ENCODE measurements around the gene IQGAP1.
"Not testable (repeated sequence)": the region's sequence is repeated elsewhere in the genome, so short reads cannot be mapped to it uniquely, and the experiment has no call there.

The IQGAP1 gene

DNA sequence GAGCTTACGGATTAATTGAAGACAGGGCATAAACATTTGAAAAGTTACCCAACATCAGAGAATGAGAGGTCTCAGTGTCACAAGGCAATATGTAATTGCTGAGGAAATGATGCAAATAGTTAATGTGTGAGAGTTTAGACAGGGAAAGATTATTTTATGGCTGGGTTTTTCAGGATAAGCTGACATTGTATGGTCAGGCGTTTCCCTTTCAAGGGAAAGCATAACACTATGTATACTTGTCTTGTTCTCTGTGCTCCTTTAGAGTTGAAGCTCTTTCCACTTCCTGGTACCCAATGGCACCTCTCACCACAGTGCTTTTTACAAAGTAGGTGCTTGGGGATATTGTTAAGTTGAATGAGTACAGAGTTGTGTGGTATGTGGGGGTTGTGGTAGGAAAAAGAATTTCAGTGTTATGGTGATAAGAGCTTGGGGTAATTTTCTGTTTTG is 19.9 kb downstream of the IQGAP1 start:
- TF ChIP-seq, protein P1, sequence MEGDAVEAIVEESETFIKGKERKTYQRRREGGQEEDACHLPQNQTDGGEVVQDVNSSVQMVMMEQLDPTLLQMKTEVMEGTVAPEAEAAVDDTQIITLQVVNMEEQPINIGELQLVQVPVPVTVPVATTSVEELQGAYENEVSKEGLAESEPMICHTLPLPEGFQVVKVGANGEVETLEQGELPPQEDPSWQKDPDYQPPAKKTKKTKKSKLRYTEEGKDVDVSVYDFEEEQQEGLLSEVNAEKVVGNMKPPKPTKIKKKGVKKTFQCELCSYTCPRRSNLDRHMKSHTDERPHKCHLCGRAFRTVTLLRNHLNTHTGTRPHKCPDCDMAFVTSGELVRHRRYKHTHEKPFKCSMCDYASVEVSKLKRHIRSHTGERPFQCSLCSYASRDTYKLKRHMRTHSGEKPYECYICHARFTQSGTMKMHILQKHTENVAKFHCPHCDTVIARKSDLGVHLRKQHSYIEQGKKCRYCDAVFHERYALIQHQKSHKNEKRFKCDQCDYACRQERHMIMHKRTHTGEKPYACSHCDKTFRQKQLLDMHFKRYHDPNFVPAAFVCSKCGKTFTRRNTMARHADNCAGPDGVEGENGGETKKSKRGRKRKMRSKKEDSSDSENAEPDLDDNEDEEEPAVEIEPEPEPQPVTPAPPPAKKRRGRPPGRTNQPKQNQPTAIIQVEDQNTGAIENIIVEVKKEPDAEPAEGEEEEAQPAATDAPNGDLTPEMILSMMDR (IDR thresholded peaks at IDR 0.05; ENCODE audit: poor library complexity, severe bottlenecking): no peak
- Histone ChIP-seq H3K36me3 (ENCODE audit: low read depth) (peaks cover 30% of the 10 kb centered on the region), H3K9me3 (ENCODE audit: severe bottlenecking) (no peaks in the 10 kb centered on the region), H3K4me1 (ENCODE audit: insufficient read depth, poor library complexity, severe bottlenecking) (peaks cover 65% of the 10 kb centered on the region), H3K4me3 (ENCODE audit: severe bottlenecking) (no peak overlapping the region), H3K27ac (ENCODE audit: poor library complexity, severe bottlenecking) (peak overlapping the region; percentile 29), H3K27me3 (ENCODE audit: insufficient read depth, poor library complexity, severe bottlenecking) (no peaks in the 10 kb centered on the region)
- DNase-seq (ENCODE audit: low spot score) (no peak), ATAC-seq (ENCODE audit: low read depth) (no peak)

DNA sequence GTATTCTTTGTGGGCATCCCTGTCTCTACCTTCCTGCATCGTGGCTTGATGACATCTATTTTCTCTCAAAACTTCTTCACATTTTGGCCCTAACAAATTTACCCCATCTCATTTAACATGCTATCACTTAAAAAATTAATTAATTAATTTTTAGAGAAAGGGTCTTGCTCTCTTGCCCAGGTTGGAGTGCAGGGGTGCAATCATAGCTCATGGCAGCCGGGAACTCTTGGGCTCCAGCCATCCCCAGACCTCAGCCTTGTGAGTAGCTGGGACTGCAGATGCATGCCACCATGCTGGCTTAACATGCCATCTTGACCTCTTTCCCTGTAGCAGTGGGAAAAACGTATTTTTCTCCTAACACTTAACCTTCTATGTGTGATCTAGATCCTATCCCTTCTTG is 20.6 kb downstream of the IQGAP1 start:
- Histone ChIP-seq H3K4me1 (ENCODE audit: insufficient read depth, poor library complexity, severe bottlenecking) (peaks cover 65% of the 10 kb centered on the region), H3K4me3 (ENCODE audit: severe bottlenecking) (no peak overlapping the region), H3K27me3 (ENCODE audit: insufficient read depth, poor library complexity, severe bottlenecking) (no peaks in the 10 kb centered on the region), H3K36me3 (ENCODE audit: low read depth) (peaks cover 26% of the 10 kb centered on the region), H3K27ac (ENCODE audit: poor library complexity, severe bottlenecking) (no peak overlapping the region), H3K9me3 (ENCODE audit: severe bottlenecking) (no peaks in the 10 kb centered on the region)
- DNase-seq (ENCODE audit: low spot score) (no peak), ATAC-seq (ENCODE audit: low read depth) (no peak)
- TF ChIP-seq, protein P1 (IDR thresholded peaks at IDR 0.05; ENCODE audit: poor library complexity, severe bottlenecking): no peak

DNA sequence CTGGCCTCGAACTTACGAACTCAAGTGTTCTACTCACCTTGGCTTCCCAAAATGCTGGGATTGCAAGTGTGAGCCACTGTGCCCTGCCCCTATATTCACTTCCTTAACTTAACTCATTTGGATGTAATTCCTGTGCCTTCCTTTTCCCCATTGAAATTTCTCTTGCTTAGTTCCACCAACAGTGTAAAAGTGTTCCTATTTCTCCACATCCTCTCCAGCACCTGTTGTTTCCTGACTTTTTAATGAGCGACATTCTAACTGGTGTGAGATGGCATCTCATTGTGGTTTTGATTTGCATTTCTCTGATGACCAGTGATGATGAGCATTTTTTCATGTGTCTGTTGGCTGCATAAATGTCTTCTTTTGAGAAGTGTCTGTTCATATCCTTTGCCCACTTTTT is 21.5 kb downstream of the IQGAP1 start:
- peaks cover 69% of the 10 kb centered on the region for H3K4me1 ChIP-seq (ENCODE audit: insufficient read depth, poor library complexity, severe bottlenecking)
- DNase-seq (ENCODE audit: low spot score); H3K27ac ChIP-seq (ENCODE audit: poor library complexity, severe bottlenecking); H3K9me3 ChIP-seq (ENCODE audit: severe bottlenecking); H3K27me3 ChIP-seq (ENCODE audit: insufficient read depth, poor library complexity, severe bottlenecking); H3K4me3 ChIP-seq (ENCODE audit: severe bottlenecking); ATAC-seq (ENCODE audit: low read depth): not testable (repeated sequence)
- peaks cover 23% of the 10 kb centered on the region for H3K36me3 ChIP-seq (ENCODE audit: low read depth)

DNA sequence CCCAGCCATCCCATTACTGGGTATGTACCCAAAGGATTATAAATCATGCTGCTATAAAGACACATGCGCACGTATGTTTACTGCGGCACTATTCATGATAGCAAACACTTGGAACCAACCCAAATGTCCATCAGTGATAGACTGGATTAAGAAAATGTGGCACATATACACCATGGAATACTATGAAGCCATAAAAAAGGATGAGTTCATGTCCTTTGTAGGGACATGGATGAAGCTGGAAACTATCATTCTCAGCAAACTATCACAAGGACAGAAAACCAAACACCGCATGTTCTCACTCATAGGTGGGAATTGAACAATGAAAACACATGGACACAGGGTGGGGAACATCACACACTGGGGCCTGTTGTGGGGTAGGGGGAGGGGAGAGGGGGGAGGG is 22.3 kb downstream of the IQGAP1 start:
- Histone ChIP-seq H3K27ac (ENCODE audit: poor library complexity, severe bottlenecking) (peak overlapping the region; percentile 93), H3K4me1 (ENCODE audit: insufficient read depth, poor library complexity, severe bottlenecking) (peaks cover 69% of the 10 kb centered on the region), H3K36me3 (ENCODE audit: low read depth) (peaks cover 23% of the 10 kb centered on the region)
- H3K9me3 ChIP-seq (ENCODE audit: severe bottlenecking); ATAC-seq (ENCODE audit: low read depth); H3K27me3 ChIP-seq (ENCODE audit: insufficient read depth, poor library complexity, severe bottlenecking); DNase-seq (ENCODE audit: low spot score); H3K4me3 ChIP-seq (ENCODE audit: severe bottlenecking): not testable (repeated sequence)

DNA sequence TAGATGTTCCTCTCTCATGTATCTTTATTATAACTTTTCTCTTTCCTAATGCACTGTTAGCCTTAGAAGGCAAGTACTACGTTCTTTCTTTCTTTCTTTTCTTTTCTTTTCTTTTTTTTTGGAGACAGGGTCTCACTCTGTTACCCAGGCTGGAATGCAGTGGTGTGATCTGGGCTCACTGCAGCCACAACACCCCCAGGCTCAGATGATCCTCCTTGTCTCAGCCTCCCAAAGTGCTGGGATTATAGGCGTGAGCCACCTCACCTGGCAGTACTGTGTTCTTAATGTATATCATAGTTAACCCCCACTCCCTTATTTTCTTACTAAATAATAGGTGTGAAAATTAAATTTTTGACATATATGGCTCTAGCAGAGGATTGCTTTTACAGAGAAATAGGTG is 23.1 kb downstream of the IQGAP1 start:
- no peak for ATAC-seq (ENCODE audit: low read depth)
- peak overlapping the region; percentile 93 for H3K27ac ChIP-seq (ENCODE audit: poor library complexity, severe bottlenecking)
- H3K4me3 ChIP-seq (ENCODE audit: severe bottlenecking): no peak overlapping the region
- no peak for DNase-seq (ENCODE audit: low spot score)
- peaks cover 26% of the 10 kb centered on the region for H3K36me3 ChIP-seq (ENCODE audit: low read depth)
- H3K27me3 ChIP-seq (ENCODE audit: insufficient read depth, poor library complexity, severe bottlenecking): no peaks in the 10 kb centered on the region
- H3K4me1 ChIP-seq (ENCODE audit: insufficient read depth, poor library complexity, severe bottlenecking): peaks cover 67% of the 10 kb centered on the region
- no peaks in the 10 kb centered on the region for H3K9me3 ChIP-seq (ENCODE audit: severe bottlenecking)
- TF ChIP-seq, protein P1 (IDR thresholded peaks at IDR 0.05; ENCODE audit: poor library complexity, severe bottlenecking): no peak

DNA sequence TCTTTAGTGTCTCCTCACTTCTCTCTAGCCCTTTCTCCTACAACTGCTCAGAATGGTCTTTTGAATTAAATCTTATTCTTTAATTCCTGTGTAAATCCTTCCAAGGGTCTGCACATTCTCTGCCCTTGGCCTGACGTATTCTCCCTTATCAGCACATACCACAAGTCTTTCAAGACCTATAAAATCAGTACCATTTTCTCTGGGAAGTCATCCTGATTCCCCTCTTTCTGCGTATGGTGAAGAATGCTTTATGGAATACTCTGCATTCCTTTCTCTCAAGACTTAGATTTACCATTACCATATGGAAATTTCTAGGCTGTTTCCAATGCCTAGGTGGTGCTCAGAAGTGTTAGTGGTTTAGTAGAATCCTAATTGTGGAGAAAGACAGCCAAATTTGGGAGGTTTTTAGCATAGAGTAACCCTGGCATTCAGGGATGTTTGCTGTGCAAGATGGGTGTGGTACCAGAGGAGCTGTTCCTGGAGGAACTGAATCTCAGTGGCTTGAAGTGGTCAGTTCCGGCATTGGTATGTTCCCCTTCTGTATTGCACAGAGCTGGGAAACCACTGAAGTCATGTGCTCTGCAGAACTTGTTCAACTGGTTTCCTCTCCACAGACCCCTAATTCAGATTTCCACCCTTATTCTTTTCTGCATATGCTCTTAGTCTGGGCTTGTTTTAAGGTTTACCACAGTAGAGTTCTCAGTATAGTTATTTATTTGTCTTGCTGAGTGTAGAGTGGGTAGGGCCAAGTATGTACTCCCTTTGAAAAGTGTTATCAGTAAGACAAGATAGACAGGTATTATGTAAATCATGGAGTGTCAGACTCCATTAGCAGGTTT is 24.5 kb downstream of the IQGAP1 start:
- H3K4me1 ChIP-seq (ENCODE audit: insufficient read depth, poor library complexity, severe bottlenecking): peaks cover 53% of the 10 kb centered on the region
- H3K4me3 ChIP-seq (ENCODE audit: severe bottlenecking): no peak overlapping the region
- no peaks in the 10 kb centered on the region for H3K27me3 ChIP-seq (ENCODE audit: insufficient read depth, poor library complexity, severe bottlenecking)
- H3K36me3 ChIP-seq (ENCODE audit: low read depth): peaks cover 25% of the 10 kb centered on the region
- ATAC-seq (ENCODE audit: low read depth): peak; percentile 92
- peak; percentile 88 for DNase-seq (ENCODE audit: low spot score)
- peak overlapping the region; percentile 93 for H3K27ac ChIP-seq (ENCODE audit: poor library complexity, severe bottlenecking)
- H3K9me3 ChIP-seq (ENCODE audit: severe bottlenecking): no peaks in the 10 kb centered on the region
- TF ChIP-seq, protein P1 (IDR thresholded peaks at IDR 0.05; ENCODE audit: poor library complexity, severe bottlenecking): no peak

Measured in RWPE2 (cell line).